ENCODE measurements around the gene THAP7.
A peak's percentile ranks its signal among the peaks of the same experiment; 100 is the strongest.
"Not testable (repeated sequence)": the region's sequence is repeated elsewhere in the genome, so short reads cannot be mapped to it uniquely, and the experiment has no call there.

Gene THAP7

GRCh38 chr22:20983081-20983771 lies 18.7 kb downstream of the THAP7 start:
- no peak for DNase-seq
- in situ Hi-C loops (cut with MboI; ENCODE audit: low pct_unique_long_range_greater_than_20kb, low sequenced_read_pairs): no loop called here

- in situ Hi-C loops (cut with MboI; ENCODE audit: low pct_unique_long_range_greater_than_20kb, low sequenced_read_pairs): no loop called here
Measured at GRCh38 chr22:20982563-20982882, 19.4 kb downstream of the THAP7 start.

GRCh38 chr22:20981787-20982562 lies 19.9 kb downstream of the THAP7 start, which contains the start of gene LZTR1:
LZTR1 (plus strand) TSS chr22:20982297; CDS start chr22:20982372, 75 bp downstream.
- in situ Hi-C loops (cut with MboI; ENCODE audit: low pct_unique_long_range_greater_than_20kb, low sequenced_read_pairs): no loop called here

More at GRCh38 chr22:20982563-20982882, 19.4 kb downstream of the THAP7 start:
- DNase-seq: no peak

GRCh38 chr22:20980938-20981722 lies 20.8 kb downstream of the THAP7 start:
- no peak for DNase-seq

More at GRCh38 chr22:20981787-20982562, 19.9 kb downstream of the THAP7 start, which contains the start of gene LZTR1:
- DNase-seq: peak; percentile 86

GRCh38 chr22:20980523-20980922 lies 21.4 kb downstream of the THAP7 start:
- in situ Hi-C loops (cut with MboI; ENCODE audit: low pct_unique_long_range_greater_than_20kb, low sequenced_read_pairs): no loop called here
- DNase-seq: no peak

More at GRCh38 chr22:20980938-20981722, 20.8 kb downstream of the THAP7 start:
- in situ Hi-C loops (cut with MboI; ENCODE audit: low pct_unique_long_range_greater_than_20kb, low sequenced_read_pairs): no loop called here

GRCh38 chr22:20979940-20980453 lies 21.9 kb downstream of the THAP7 start:
- DNase-seq: no peak
- in situ Hi-C loops (cut with MboI; ENCODE audit: low pct_unique_long_range_greater_than_20kb, low sequenced_read_pairs): no loop called here

GRCh38 chr22:20979243-20979809 lies 22.6 kb downstream of the THAP7 start:
- DNase-seq: no peak
- in situ Hi-C loops (cut with MboI; ENCODE audit: low pct_unique_long_range_greater_than_20kb, low sequenced_read_pairs): no loop called here

GRCh38 chr22:20978419-20978818 lies 23.5 kb downstream of the THAP7 start:
- DNase-seq: no peak
- in situ Hi-C loops (cut with MboI; ENCODE audit: low pct_unique_long_range_greater_than_20kb, low sequenced_read_pairs): no loop called here

- in situ Hi-C loops (cut with MboI; ENCODE audit: low pct_unique_long_range_greater_than_20kb, low sequenced_read_pairs): no loop called here
- no peak for DNase-seq
Measured at GRCh38 chr22:20977516-20978170, 24.3 kb downstream of the THAP7 start.

- in situ Hi-C loops (cut with MboI; ENCODE audit: low pct_unique_long_range_greater_than_20kb, low sequenced_read_pairs): no loop called here
- no peak for DNase-seq
Measured at GRCh38 chr22:20977019-20977418, 24.9 kb downstream of the THAP7 start.

- in situ Hi-C loops (cut with MboI; ENCODE audit: low pct_unique_long_range_greater_than_20kb, low sequenced_read_pairs): no loop called here
- no peak for DNase-seq
Measured at GRCh38 chr22:20976291-20976877, 25.5 kb downstream of the THAP7 start.

GRCh38 chr22:20975541-20976290 lies 26.2 kb downstream of the THAP7 start:
- in situ Hi-C loops (cut with MboI; ENCODE audit: low pct_unique_long_range_greater_than_20kb, low sequenced_read_pairs): no loop called here
- no peak for DNase-seq

GRCh38 chr22:20974336-20974955 lies 27.5 kb downstream of the THAP7 start:
- in situ Hi-C loops (cut with MboI; ENCODE audit: low pct_unique_long_range_greater_than_20kb, low sequenced_read_pairs): no loop called here
- DNase-seq: no peak

GRCh38 chr22:20973634-20974286 lies 28.2 kb downstream of the THAP7 start:
- in situ Hi-C loops (cut with MboI; ENCODE audit: low pct_unique_long_range_greater_than_20kb, low sequenced_read_pairs): no loop called here
- DNase-seq: no peak

GRCh38 chr22:20972933-20973577 lies 28.9 kb downstream of the THAP7 start:
- DNase-seq: no peak
- in situ Hi-C loops (cut with MboI; ENCODE audit: low pct_unique_long_range_greater_than_20kb, low sequenced_read_pairs): no loop called here

- in situ Hi-C loops (cut with MboI; ENCODE audit: low pct_unique_long_range_greater_than_20kb, low sequenced_read_pairs): not testable (repeated sequence)
- DNase-seq: peak; percentile 25
Measured at GRCh38 chr22:20972014-20972694, 29.8 kb downstream of the THAP7 start.
